Activated naive CD8-positive, alpha-beta T cell treated with anti-CD3 and anti-CD28 coated beads, Interleukin-2, amount 50 U/mL, for 24 hours (primary cell): Measurements from ENCODE around the gene EGLN1.

Experiments used
- ATAC-seq: fragments of 150-1000 bp; cut with Tn5 transposase; one replicate; pipeline ENCODE4 v1.10.0; 2021
- DNase-seq: peaks from one replicate; pipeline ENCODE4 v3.0.0; 2021
- H3K27ac Mint-ChIP-seq: one replicate; pipeline ENCODE4 v1.8.0; 2021; ENCODE audit warnings: mild to moderate bottlenecking, mixed read lengths
- H3K27me3 Mint-ChIP-seq: one replicate; pipeline ENCODE4 v1.8.0; 2021; ENCODE audit warnings: mixed read lengths
- H3K36me3 Mint-ChIP-seq: one replicate; pipeline ENCODE4 v1.8.0; 2021; ENCODE audit warnings: low read depth, mixed read lengths
- H3K4me1 Mint-ChIP-seq: one replicate; pipeline ENCODE4 v1.8.0; 2021; ENCODE audit warnings: mixed read lengths
- H3K4me3 Mint-ChIP-seq: one replicate; pipeline ENCODE4 v1.8.0; 2021; ENCODE audit warnings: mild to moderate bottlenecking, moderate library complexity, mixed read lengths
- H3K9me3 Mint-ChIP-seq: one replicate; pipeline ENCODE4 v1.8.0; 2021; ENCODE audit warnings: mixed read lengths

Gene EGLN1

GRCh38 chr1:231396643-231397042, 25.4 kb downstream of the EGLN1 start:
- no peaks in the 10 kb centered on the region for H3K27me3 Mint-ChIP-seq
- H3K36me3 Mint-ChIP-seq, result peaks cover 7% of the 10 kb centered on the region
- H3K4me1 Mint-ChIP-seq, result peaks cover 38% of the 10 kb centered on the region
- DNase-seq, result no peak
- no peak overlapping the region for H3K27ac Mint-ChIP-seq
- ATAC-seq, result no peak
- no peak overlapping the region for H3K4me3 Mint-ChIP-seq
- H3K9me3 Mint-ChIP-seq, result no peaks in the 10 kb centered on the region

GRCh38 chr1:231395998-231396390, 26.1 kb downstream of the EGLN1 start:
- ATAC-seq (no peak), DNase-seq (no peak)
- peaks cover 41% of the 10 kb centered on the region for H3K4me1 Mint-ChIP-seq
- H3K27ac Mint-ChIP-seq, result no peak overlapping the region
- peaks cover 4% of the 10 kb centered on the region for H3K36me3 Mint-ChIP-seq
- H3K4me3 Mint-ChIP-seq, result no peak overlapping the region
- no peaks in the 10 kb centered on the region for H3K9me3 Mint-ChIP-seq
- H3K27me3 Mint-ChIP-seq, result no peaks in the 10 kb centered on the region

DNA sequence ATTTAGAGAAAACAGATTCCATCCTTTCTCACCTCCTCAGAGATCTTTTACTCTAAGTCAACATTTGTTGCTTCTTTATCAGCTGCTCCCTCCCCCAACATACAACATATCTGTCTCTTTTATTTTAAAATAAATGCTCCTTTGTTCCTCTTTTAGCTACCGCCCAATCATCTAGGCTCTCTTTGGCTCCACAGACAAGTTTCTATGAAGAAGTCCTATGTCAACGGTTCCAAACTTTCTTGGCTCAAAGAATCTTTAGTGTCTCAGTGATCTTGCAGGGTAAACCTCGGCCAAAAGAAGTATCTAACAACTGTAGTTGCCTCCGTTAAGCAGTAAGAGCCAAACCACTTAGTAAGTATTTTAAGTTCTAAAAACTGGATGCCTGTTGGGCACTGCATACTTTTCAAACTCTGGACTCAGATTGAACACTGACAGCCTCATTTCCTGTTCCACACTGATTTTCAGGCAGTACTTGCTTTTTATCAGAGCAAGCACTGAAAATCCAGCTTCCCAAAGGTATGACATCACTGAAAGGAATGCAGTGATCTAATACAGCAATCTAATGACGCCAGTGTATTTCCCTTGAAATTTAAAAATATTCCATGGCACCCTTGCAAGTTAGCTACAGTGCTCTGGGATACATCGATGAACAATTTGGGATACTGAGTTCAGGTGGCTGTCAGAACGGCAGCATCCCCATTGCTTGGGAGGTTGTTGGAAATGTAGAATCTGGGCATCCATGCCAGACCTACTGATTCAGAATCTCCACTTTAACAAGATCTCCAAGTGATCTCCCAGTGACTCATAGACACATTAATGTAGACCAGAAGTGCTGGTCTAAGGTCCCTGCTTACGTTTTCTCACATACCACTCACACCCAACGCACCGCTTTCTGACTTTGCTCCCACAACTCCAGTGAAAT, 26.8 kb downstream of the EGLN1 start:
- Mint-ChIP-seq H3K27ac (no peak overlapping the region), H3K9me3 (no peaks in the 10 kb centered on the region), H3K36me3 (peaks cover 4% of the 10 kb centered on the region), H3K27me3 (no peaks in the 10 kb centered on the region), H3K4me1 (peaks cover 47% of the 10 kb centered on the region), H3K4me3 (no peak overlapping the region)
- DNase-seq (no peak), ATAC-seq (no peak)

GRCh38 chr1:231393668-231394067, 28.4 kb downstream of the EGLN1 start:
- no peak overlapping the region for H3K4me3 Mint-ChIP-seq
- ATAC-seq (no peak), DNase-seq (no peak)
- H3K36me3 Mint-ChIP-seq, result peaks cover 6% of the 10 kb centered on the region
- no peak overlapping the region for H3K27ac Mint-ChIP-seq
- no peaks in the 10 kb centered on the region for H3K9me3 Mint-ChIP-seq
- peaks cover 54% of the 10 kb centered on the region for H3K4me1 Mint-ChIP-seq
- H3K27me3 Mint-ChIP-seq, result no peaks in the 10 kb centered on the region

DNA sequence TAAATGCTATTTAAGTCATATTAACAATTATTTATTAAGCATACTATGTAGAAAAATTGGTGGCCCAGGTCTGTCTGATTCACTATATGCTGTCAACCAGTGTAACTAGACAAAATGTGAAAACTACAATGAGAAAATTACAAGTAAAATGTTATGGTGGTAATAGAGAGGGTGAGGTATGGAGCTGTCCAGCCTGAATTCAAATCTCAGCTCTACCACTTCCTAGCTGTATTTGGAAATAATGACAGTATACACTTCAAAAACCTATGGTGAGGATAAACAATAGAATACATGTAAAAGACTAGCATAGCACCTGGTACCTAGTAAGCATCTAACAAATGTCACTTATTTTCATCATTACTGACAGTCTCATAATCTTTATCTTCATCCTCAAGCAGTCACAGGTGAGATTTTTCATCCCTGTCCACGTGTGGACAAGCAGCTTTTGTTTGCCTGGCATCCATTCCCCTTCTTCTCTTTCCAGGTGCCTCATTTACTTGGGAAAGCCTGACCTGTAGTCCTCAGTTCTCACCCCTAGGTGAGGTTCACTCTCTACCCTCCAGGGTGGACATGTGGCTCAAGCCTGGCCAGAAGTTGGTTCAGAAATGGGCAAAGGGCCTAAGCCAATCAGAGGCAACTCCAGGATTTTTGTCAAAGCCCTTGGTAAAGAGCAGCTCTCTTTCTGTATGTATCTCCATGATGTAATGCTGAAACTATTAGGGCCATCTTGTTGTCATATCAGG, 29.5 kb downstream of the EGLN1 start:
- no peak overlapping the region for H3K4me3 Mint-ChIP-seq
- ATAC-seq, result no peak
- peaks cover 59% of the 10 kb centered on the region for H3K4me1 Mint-ChIP-seq
- H3K27me3 Mint-ChIP-seq, result no peaks in the 10 kb centered on the region
- H3K27ac Mint-ChIP-seq, result no peak overlapping the region
- no peaks in the 10 kb centered on the region for H3K9me3 Mint-ChIP-seq
- H3K36me3 Mint-ChIP-seq, result peaks cover 9% of the 10 kb centered on the region
- DNase-seq, result no peak

- Mint-ChIP-seq H3K36me3 (peaks cover 5% of the 10 kb centered on the region), H3K27ac (no peak overlapping the region), H3K9me3 (no peaks in the 10 kb centered on the region), H3K4me1 (peaks cover 44% of the 10 kb centered on the region), H3K4me3 (no peak overlapping the region), H3K27me3 (no peaks in the 10 kb centered on the region)
- no peak for DNase-seq
- peak; percentile 97 for ATAC-seq
Observed at GRCh38 chr1:231390071-231390470, 32.0 kb downstream of the EGLN1 start.

- no peak overlapping the region for H3K27ac Mint-ChIP-seq
Observed at GRCh38 chr1:231387770-231388669, 34.1 kb downstream of the EGLN1 start.

GRCh38 chr1:231386466-231386865, 35.6 kb downstream of the EGLN1 start:
- peaks cover 35% of the 10 kb centered on the region for H3K4me1 Mint-ChIP-seq

More at GRCh38 chr1:231387770-231388669, 34.1 kb downstream of the EGLN1 start:
- Mint-ChIP-seq H3K9me3 (no peaks in the 10 kb centered on the region), H3K4me3 (no peak overlapping the region), H3K27me3 (no peaks in the 10 kb centered on the region), H3K36me3 (peaks cover 5% of the 10 kb centered on the region), H3K4me1 (peaks cover 40% of the 10 kb centered on the region)
- no peak for ATAC-seq
- DNase-seq, result no peak

DNA sequence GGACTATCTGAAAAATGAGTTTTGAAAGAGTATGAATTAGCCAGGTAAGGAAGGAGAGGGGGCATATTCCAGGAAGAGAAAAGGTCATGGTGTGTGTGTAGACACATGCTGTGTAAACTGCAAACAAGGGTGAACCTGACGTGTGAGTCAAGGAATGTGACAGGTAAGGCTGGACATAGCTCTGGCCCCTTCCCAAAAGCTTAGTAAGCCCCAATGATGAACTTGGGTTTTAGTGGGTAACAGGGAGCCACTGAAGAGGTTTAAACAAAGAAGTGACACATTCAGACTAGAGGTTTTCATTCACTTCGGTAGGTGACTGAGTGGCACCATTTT, 36.7 kb downstream of the EGLN1 start:
- ATAC-seq (no peak), DNase-seq (no peak)
- no peak overlapping the region for H3K27ac Mint-ChIP-seq
- no peak overlapping the region for H3K4me3 Mint-ChIP-seq
- H3K27me3 Mint-ChIP-seq, result no peaks in the 10 kb centered on the region
- peaks cover 5% of the 10 kb centered on the region for H3K36me3 Mint-ChIP-seq
- H3K4me1 Mint-ChIP-seq, result peaks cover 27% of the 10 kb centered on the region
- no peaks in the 10 kb centered on the region for H3K9me3 Mint-ChIP-seq

More at GRCh38 chr1:231386466-231386865, 35.6 kb downstream of the EGLN1 start:
- peaks cover 5% of the 10 kb centered on the region for H3K36me3 Mint-ChIP-seq
- no peaks in the 10 kb centered on the region for H3K27me3 Mint-ChIP-seq
- H3K27ac Mint-ChIP-seq, result no peak overlapping the region
- H3K9me3 Mint-ChIP-seq, result no peaks in the 10 kb centered on the region
- ATAC-seq, result no peak
- no peak for DNase-seq
- H3K4me3 Mint-ChIP-seq, result no peak overlapping the region

- Mint-ChIP-seq H3K36me3 (peaks cover 3% of the 10 kb centered on the region), H3K4me1 (peaks cover 23% of the 10 kb centered on the region), H3K4me3 (no peak overlapping the region), H3K27me3 (no peaks in the 10 kb centered on the region), H3K27ac (no peak overlapping the region), H3K9me3 (no peaks in the 10 kb centered on the region)
- DNase-seq, result no peak
- no peak for ATAC-seq
Observed at GRCh38 chr1:231384696-231385415, 37.2 kb downstream of the EGLN1 start.

DNA sequence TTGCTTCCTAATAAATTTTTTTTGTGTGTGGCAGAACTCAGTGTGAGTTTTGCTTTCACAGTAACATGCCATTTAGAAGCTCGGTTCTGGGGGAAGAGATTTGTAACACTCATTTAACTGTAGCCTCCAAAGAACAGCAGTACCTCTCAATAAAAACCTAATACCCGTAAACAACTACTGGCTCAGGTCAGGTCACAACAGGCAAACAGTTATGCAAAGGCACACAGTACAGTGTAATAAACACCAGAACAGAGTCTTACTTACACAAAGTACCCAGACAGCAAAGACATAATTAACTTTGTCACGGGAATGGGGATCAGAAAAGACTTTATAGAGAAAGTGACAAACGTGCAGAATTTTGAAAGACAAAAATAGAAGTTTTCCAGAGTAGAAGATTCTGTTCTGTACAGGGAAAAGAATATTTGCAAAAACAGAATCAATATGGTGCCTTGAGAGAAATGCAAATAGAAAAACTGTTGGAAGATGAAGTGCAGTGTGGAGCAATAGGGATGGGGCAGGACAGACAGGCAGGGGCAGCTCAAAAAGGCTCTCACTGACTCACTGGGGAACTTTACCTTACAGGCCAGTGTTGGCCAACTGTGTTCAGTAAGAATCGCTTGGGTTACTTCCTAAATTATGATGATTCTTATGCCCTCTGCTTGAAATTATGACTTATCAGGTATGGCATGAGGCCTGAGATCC, 38.8 kb downstream of the EGLN1 start:
- no peak overlapping the region for H3K4me3 Mint-ChIP-seq
- no peaks in the 10 kb centered on the region for H3K9me3 Mint-ChIP-seq
- ATAC-seq, result no peak
- peaks cover 23% of the 10 kb centered on the region for H3K4me1 Mint-ChIP-seq
- H3K36me3 Mint-ChIP-seq, result peaks cover 3% of the 10 kb centered on the region
- H3K27ac Mint-ChIP-seq, result no peak overlapping the region
- DNase-seq, result no peak
- no peaks in the 10 kb centered on the region for H3K27me3 Mint-ChIP-seq

DNA sequence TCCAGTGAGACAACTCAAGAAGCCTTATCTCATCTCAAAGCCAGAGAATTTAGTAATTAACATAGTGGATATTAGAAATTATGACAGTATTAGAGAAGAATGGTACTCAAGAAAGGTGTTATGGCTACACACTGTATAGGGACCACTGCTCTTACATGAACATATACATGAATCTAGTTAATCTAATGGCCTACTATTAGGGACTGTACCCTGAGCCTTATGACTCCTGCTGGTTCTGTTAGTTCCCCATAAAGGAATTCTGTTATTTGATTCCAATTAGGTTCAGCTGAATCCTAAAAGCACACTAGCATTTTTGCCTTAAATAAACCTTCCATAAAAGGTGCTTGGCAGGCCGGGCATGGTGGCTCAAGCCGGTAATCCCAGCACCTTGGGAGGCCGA, 39.7 kb downstream of the EGLN1 start:
- no peaks in the 10 kb centered on the region for H3K27me3 Mint-ChIP-seq
- H3K4me1 Mint-ChIP-seq, result peaks cover 23% of the 10 kb centered on the region
- DNase-seq (no peak), ATAC-seq (no peak)
- H3K9me3 Mint-ChIP-seq, result no peaks in the 10 kb centered on the region
- H3K27ac Mint-ChIP-seq, result no peak overlapping the region
- no peaks in the 10 kb centered on the region for H3K36me3 Mint-ChIP-seq
- no peak overlapping the region for H3K4me3 Mint-ChIP-seq

- H3K4me1 Mint-ChIP-seq, result peaks cover 27% of the 10 kb centered on the region
- H3K27me3 Mint-ChIP-seq, result no peaks in the 10 kb centered on the region
- no peak overlapping the region for H3K27ac Mint-ChIP-seq
- no peaks in the 10 kb centered on the region for H3K9me3 Mint-ChIP-seq
- ATAC-seq, result no peak
- H3K4me3 Mint-ChIP-seq, result no peak overlapping the region
- no peak for DNase-seq
- H3K36me3 Mint-ChIP-seq, result no peaks in the 10 kb centered on the region
Observed at GRCh38 chr1:231381729-231382128, 40.4 kb downstream of the EGLN1 start.
